SHP77 treated with DMSO at 0.1 percent for 48 hours (cell line): Measurements from ENCODE around the gene DAB2IP.
"Not testable (repeated sequence)": the region's sequence is repeated elsewhere in the genome, so short reads cannot be mapped to it uniquely, and the experiment has no call there.

Experiments used
- DNase-seq: peaks from one replicate; lab custom pipeline; 2025; lab: John Stamatoyannopoulos, UW

Gene DAB2IP

DNA sequence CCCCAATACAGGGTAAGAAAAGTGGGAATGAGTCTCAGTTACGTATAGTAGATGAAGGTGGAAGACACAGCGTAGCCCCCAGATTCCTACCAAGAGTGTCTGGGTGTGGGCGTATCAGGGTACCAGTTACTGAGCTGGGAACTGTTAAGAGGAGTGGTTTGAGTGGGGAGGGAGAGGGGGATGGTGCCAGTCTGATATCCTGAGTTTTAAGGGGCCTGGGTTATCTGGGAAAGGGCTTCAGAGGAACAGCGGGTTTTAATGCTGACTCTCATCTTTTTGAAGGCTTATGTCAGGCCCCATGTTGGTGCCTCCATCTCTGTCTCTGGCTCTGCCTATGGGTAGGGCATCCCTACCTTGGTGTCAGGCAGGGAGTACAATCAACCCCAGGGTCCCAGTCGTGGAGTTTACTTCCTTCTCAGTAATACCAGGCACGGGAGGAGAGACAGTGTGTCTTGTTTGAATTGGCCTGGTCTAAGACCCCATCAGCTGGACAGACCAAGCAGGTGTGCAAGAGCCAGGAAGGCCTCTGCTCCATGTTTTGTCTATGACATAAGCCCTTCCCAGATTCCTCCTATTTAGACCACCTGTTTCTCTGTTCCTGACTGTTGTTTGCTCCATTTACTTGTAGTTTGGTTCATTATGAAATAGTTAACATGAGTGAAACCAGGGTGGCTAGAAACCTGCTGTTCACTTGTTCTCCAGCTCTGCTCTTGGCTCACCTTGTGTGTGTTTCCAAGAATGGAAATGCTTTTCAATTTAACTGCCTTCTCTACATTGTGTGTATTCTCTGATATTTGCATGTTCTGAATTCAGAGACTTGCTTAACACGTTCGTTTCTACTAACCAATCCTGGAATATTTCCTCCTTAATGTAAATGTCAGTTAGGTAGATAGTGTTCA lies 125.6 kb downstream of the DAB2IP start:
- DNase-seq: no peak

DNA sequence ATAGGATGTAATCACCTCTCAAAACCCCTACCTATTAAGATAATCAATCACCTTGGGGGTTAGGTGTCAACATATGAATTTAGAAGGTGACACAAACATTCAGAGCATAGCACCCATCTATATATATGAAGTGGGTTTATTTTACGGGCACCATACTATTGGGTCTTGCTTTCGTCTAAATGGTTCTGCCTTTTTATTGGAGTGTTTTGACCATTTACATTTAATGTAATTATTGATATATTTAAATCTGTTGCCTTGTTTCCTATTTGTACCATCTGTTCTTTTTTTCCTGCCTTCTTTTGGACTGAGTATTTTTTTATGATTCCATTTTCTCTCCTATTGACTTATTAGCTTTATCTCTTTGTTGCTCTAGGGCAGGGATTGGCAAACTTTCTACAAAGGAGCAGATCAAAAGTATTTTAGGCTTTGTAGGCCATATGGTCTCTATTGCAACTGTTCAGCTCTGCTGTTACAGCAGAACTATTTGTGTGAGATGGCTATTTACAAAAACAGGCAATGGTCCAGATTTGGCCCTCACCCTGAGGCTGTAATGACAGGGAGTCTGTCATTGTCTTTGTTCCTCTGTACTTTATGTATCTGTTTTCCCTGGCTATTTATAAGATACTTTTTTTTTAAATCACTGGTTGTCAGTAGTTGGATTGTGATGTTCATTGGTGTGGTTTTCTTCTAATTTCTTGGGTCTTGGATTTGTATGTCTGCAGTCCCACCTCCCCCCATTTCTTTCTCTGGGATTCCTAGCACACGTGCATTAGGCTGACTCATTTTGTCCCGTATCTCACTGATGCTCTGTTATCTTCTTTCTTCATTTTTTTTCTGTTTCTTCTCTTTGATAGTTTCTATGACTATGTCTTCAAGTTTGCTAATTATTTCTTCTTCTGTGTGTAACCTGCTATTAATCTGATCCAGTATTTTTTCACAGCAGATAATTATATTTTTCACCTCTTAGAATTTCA lies 127.1 kb downstream of the DAB2IP start:
- DNase-seq: no peak

DNA sequence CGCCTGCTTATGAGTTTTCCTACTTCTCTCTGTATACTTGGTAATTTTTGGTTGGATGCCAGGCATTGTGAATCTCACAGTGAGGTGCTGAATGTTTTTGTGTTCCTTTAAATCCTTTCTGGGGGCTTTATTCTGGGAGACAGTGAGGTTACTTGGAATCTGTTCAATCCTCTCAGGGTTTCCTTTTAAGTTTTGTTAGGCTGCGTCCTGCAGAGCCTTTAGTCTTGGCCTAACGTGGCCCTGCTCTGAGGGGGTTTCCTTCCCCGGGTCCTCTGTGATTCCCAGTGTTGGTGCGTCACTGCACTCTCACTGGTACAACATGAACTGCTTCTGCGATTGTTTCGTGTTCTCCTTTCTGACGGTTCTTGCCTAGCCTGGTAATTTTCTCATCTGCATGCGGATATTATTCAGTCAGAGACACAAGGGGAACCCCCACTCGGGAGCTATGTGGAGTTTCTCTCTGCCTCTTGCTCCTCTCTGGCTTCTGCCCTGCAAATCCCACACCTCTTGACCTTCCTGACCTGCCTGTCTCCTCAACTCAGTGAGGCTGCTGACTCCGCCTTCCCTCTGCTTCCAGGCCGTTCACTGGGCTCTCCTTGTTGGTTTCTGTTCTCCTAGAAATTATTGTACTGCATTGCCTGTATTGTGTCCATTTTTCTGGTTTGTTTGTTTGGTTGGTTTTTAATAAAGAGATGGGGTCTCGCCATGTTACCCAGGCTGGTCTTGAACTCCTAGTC lies 128.1 kb downstream of the DAB2IP start:
- DNase-seq: no peak

DNA sequence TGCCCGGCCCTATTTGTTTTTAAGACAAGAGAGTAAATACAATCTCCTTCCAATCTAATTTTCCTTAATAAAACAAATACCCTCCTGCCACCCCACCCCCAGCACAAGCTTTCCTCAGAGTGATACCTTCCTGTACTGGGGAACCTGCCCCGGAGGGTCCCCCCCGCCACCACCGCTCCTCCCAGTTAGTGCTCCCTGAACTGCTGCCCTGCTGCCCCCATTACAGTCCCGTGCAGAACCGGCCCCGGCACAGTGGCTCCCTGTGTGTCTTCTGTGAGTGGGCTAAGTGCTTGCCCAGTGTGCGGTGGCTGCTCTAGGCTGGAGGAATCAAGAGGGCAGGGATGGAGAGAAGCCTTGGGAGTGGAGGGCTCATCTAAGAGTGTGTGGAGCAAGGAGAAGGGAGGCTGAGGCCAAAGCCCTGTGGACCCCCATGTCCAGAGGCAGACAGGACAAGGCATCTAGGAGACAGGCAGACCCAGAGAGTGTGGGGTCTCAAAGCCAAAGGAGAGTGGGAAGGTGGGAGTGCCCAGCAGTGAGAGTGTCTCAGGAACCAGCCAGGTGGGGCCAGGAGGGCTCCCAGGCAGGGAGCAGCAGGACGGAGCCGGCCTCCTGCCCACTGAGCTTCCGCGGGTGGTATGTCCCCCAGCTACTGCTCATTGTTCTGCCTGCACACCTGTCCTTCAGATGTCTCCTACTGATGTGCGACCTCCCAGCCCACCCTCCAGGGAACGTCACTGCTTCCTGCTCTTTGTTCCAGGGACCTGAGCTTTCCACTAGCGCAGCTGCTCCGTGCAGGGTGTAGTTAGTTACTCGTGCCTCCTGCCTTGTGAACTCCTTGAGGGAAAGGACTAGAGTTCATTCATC lies 129.0 kb downstream of the DAB2IP start:
- no peak for DNase-seq

DNA sequence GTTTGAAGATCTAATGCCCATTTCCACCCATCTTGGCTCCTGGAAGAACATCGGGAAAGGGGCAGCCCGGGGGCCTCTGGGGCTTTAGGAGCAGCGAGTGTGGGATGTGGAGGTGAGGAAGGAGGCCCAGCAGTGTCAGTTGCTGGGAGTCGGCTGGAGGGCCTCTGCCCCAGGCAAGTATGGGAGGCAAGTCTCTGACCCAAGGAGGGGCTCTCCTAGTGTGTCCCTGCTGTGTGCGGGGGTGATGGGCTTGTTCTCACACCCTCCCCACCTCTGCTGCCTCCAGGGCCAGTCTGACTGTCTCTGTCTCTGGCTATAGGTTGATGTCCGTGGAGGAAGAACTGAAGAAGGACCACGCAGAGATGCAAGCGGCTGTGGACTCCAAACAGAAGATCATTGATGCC lies 129.7 kb downstream of the DAB2IP start:
- no peak for DNase-seq

DNA sequence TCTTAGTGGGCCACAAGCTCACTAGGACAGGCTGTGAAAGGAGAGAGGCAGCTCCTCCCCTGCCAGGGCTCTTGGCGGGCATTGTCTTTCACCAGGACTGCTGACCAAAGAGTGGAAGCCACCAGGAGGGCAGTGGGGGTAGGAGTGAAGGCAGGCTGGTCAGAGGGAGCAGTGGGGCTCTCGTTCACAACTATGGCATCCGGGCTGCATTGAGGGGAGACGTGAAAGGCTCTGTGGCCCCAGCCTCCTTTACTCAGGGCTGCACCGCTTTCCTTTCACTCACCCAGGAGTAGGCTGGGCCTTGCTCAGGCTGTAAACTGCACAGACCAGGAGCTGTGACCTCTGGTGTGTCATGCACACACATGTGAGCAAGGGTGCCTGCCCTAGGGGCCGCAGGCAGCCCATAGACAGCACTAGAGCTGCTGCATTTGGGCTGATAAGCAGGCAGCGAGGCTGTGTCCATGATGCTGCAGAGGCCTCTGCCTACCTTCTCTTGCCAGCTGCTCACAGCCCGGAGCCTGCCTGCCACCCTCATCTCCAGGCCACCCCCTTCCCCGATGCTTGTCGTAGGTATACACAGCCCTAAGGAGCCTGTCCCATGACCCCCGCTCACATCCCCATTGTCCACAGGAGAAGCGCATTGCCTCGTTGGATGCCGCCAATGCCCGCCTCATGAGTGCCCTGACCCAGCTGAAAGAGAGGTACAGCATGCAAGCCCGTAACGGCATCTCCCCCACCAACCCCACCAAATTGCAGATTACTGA lies 130.4 kb downstream of the DAB2IP start:
- no peak for DNase-seq

DNA sequence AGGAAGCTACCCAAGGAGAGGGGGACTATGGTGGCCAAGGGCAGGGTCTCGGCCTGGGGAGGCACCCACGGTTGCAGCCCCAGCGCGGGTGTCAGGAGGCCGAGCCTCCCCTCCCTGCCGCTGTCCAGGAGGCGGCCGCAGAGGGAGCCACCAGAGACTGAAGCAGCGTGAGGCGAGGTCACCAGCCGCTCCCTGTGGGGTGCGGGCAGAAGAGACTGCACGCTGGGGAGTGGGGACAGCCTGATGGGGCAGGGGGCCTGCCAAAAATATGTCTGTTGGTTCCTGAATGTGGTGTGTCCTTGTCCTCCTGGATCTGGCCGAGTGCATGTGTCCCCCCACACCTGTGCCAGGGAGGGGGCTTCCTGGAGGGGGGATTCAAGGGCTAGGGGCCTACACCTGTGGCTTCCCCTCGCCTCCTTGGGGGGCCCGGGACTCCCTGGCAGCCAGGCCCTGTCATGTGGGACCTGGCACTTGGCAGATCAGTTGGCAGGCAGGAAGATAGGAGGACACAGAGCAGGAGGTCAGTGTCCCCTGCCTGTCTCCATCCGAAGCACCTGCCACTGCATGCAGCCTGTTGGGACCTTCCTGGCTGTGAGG lies 131.2 kb downstream of the DAB2IP start:
- DNase-seq: no peak

DNA sequence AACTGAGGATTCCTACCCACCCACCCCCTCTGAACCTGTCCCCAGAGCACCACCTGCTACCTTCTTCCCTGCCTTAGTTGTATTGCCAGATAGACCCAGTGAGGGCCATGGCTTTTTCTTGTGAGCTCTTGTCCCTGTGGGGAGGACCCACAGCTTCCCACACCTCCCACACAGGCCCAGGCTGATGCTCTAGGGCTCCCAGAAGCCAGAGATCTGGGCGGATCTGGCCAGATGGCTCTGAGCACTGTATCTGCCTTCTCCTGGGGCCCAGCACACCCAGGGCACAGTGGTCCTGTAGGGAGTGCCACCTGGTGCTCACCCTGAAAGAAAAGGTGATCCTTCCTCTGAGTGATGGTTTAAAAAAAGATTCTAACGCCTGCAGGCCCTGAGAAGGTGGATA lies 131.7 kb downstream of the DAB2IP start:
- no peak for DNase-seq

DNA sequence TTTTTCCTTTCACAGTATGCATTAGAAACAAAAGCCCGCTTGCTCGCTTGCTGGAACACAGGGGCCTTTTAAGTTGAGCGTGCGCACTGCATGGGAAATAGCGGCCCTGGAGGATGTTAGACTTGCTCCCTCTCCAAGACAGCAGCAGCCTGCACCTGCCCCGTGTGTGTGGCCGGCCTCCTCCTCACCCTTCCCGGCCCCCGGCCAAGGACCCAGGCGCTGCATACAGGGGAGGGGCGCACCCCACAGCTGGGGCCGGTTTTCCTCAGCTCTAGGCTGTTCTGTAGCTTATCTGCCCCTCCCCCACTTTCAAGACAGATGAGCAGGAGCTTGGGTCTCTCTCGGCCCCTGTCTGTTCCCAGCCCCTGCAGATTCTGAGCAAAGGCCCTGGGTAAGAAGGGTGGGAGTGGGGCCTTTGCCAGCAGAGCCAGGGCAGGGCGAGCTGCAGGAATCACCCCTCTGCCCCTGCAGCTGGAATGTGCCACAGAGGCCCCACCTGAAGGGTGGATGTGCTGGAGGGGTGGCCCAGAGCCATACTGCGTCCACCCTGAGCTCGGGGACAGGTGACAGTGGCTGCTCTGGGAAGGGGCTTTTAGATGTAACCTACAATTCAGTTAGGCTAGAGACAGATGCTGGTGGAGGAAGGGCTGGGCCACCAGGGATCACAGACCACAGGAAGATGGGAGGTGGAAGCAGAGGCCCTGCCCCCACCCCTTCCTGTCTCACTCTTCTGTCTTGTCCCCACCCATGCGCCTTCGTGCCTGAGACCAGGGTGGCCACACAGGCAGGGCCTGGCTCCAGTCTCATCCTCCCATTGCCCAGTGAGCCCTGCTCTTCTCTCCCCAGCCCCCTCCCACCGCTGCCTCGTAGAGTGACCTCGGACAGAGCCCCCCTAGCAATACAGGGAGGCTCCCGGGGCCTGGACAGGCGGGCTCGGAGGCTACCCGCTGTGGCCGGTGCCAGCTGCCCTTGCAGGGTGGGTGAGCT lies 132.4 kb downstream of the DAB2IP start:
- DNase-seq: no peak

DNA sequence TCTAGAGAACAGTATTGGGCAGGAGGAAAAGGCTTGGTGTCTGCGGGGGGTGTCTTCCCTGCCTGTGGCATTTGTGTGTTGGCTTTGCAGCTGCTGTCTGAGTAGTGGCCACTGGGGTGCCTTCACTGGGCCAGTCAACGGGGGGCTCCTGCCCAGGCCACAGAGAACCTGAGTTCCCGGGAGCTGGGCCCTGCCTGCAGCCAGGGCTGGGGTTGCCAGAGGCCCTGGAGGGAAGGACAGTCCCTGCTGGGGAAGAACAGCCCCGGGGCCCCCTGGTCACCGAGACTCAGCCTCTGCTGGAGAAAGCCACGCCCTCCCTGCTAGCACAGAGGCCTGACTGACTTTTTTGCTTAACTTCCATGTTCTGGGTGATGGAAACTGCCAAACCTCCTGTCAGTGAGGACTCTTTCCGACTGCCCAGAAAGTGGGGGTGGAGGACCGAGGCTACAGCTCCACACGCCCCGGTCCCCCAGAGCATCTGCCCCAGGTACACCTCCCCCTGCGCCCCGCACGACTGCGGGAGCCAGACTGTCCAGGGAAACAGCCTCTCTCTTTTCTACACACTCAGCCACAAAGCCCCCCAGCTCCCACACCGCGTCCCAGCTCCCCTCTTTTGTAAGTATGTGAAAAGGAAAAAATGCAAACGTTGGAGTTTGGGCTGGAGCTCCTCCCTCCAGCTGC lies 133.4 kb downstream of the DAB2IP start:
- no peak for DNase-seq

DNA sequence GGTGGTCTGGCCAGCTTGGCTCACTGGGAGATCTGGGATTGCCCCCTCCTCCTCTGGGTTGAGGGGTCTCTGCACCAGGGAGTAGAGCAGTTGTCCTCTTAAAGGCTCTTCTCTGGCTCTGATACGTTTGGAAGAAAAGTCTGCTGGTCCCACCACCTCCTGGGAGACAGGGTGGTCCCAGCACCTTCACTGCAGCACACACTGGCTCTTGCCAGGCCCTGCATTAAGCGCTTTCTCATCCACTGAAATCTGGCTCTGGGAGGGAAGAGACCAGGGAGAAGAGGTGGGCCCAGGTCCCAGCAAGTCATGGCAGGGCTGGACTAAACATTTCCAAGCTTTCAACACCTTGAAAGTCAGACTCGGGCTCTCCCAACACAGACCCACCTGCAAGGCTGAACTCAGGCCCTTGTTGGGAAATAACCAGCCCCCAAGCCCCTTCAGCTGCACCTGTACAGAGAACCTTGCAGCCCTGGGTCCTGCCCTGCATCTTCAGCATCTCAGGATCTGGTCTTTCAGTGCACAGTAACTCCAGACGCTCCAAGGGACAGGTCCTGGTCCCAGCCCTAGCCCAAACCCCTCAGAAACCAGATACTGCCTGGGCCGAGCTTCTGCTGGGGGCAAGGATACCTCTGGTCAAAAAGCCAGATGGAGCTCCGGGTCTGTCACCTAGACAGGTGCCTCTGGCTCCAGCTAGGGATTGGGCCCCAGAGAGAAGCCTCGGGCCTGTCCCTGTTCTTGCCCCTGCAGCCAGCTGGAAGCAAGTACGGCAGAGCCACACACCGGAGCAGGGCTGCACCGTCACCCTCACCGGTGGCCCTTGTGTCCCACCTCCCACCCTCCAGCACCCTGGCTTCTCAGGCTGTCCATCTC lies 134.5 kb downstream of the DAB2IP start:
- no peak for DNase-seq

DNA sequence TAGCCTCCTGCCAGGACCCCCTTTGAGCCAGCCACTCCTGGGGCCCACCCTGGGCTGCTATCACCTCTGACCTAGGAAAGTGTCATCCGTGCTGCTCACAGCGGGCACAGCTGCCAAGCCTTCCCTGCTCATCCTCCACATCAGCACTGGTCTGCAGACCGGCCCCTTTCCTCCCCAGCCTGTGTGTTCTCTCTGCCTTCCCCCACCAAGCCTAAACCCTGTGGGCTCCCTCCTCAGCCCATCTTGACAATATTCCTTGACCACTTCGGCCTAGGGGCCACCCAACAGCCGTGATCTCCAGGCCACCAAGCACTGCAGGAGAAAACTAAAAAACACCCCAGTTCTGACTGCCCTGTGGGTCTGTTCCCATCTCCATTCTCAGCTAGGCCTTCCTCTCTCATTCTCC lies 135.1 kb downstream of the DAB2IP start:
- DNase-seq: no peak

DNA sequence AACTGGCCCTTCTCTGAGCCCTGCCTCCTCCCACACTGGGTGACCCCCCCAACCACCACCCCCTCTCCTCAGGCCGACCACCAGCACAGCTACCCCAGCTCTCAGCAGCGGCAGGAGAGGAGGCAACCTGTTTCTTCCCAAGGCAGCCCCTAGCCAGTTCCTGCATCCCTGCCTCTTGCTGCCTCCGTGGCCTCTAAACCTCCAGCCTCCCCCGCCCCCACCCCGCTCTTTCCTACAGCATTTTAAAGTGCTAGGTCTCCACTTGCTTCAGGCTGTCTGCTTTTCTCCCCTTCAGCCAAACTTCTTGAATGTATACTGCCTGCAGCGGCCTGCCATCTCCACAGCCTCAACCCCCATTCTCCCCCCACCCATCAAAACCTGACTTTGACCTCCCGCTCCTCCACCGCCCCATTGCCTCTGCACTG lies 135.6 kb downstream of the DAB2IP start:
- no peak for DNase-seq

DNA sequence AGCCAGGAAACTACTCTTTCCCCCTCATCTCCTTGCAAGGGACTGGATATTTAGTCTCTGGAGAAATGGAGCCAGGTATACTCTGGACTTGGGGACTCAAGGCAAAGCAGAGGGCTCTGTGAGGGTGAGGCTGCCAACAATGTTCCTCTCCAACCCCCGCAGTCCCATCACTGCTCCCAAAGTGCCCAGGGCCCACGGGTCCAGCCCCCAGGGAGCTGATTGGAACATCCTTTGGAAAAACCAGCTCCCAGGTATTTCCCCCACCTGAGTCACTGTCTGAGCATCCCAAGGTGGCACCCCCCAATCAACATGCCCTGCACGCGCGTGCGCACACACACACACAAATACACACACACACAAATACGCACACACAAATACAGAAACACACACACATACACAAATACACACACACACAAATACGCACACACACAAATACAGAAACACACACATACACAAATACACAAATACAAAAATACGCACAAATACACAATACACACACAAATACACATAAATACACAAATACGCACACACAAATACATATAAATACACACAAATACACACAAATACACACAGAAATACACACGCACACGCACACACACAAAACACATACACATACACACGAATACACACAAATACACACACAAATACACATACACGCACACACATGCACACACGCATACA lies 137.4 kb downstream of the DAB2IP start:
- DNase-seq: no peak

DNA sequence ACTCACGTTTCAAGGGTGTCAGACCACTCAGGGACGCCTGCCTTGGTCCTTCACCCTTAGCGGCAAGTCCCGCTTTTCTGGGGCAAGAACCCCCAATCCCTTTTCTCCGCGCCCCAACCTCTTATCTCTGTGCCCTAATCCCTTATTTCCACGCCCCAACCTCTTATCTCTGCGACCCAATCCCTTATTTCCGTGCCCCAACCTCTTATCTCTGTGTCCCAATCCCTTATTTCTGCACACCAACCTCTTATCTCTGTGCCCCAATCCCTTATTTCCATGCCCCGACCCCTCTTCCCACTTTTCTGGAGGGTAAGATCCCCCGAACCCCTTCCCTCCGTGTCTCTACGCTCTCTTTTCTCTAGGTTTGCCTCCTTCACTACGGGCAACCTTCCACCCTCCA lies 139.4 kb downstream of the DAB2IP start:
- DNase-seq: no peak

DNA sequence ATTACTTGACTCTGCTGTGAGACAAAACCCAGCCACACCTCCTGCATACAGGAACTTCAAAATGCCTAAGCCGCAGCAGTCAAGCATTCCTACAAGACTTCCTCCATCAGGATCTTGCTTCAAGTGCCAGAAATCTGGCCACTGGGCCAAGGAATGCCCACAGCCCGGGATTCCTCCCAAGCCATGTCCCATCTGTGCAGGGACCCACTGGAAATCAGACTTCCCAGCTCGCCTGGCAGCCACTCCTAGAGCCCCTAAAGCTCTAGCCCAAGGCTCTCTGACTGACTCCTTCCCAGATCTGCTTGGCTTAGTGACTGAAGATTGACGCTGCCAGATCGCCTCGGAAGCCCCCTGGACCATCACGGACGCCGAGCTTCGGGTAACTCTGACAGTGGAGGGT lies 141.0 kb downstream of the DAB2IP start:
- DNase-seq: not testable (repeated sequence)

DNA sequence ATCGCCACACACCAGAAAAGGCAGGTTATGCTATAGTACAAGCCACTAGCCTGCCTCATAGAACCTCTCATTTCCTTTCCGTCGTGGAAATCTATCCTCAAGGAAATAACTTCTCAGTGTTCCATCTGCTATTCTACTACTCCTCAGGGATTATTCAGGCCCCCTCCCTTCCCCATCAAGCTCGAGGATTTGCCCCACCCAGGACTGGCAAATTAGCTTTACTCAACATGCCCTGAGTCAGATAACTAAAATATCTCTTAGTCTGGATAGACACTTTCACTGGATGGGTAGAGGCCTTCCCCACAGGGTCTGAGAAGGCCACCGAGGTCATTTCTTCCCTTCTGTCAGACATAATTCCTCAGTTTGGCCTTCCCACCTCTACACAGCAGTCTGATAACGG lies 142.9 kb downstream of the DAB2IP start:
- DNase-seq: not testable (repeated sequence)
